Testis (tissue), 3 donors: Measurements from ENCODE around the gene COLEC11. TPM values are rescaled to one million over a fixed set of nuclear protein-coding genes. Genes with fewer than 3 reads are reported as not detected.

Source experiments
- DNase-seq: peaks from one replicate; pipeline ENCODE4 v3.0.0-alpha.2; 2019
- H3K27ac ChIP-seq, 2 donors: fragments of 200-600 bp; sonication (generic); one replicate each; pipeline ENCODE4 v1.5.1; 2019
- H3K27me3 ChIP-seq: fragments of 200-600 bp; sonication (generic); one replicate; pipeline ENCODE4 v1.5.1; 2019
- H3K36me3 ChIP-seq: fragments of 200-600 bp; sonication (generic); one replicate; pipeline ENCODE4 v1.5.1; 2017; ENCODE audit warnings: low read depth; ENCODE audit errors: missing control alignments
- H3K4me1 ChIP-seq: fragments of 200-600 bp; sonication (generic); one replicate; pipeline ENCODE4 v1.5.1; 2019
- H3K4me3 ChIP-seq, 2 donors: fragments of 200-600 bp; sonication (generic); one replicate each; pipeline ENCODE4 v1.5.1; 2017 to 2019
- H3K9me3 ChIP-seq: fragments of 200-600 bp; sonication (generic); one replicate; pipeline ENCODE4 v1.5.1; 2017
- POLR2A ChIP-seq: fragments of 450-650 bp; IDR thresholded peaks from one replicate; pipeline ENCODE4 v1.6.1; 2017; ENCODE audit warnings: antibody characterized with exemption, mild to moderate bottlenecking, moderate library complexity
- WGBS, 2 donors: methylation state at CpG; one replicate each; pipeline ENCODE4 v1.1.5; 2018; 5-methylcytosine and 5-hydroxymethylcytosine counted together
- intact Hi-C: fragments of 100-400 bp; cut with DNase I; formaldehyde crosslinking; loops from one replicate; pipeline ENCODE4 v1.15.1; 2023; ENCODE audit warnings: low total_unique reads
- polyA plus RNA-seq: library from polyadenylated mRNA; stranded (reverse); fragments of 350-450 nt; fragmentation: Illumina TruSeq; extraction: RNeasy Lipid Tissue Mini Kit (QIAGEN cat#74804); gene quantifications from one replicate; pipeline ENCODE4 v1.2.3, GENCODE V29; 2014; ENCODE audit warnings: low read depth, low replicate concordance; ENCODE audit not compliant: insufficient read depth
- total RNA-seq, 2 donors: library from RNA; depleted of rRNA; stranded (reverse); fragments of >200 nt; gene quantifications; one replicate each; pipeline ENCODE4 v1.2.3, GENCODE V29; 2016
- TF ChIP-seq, protein P1 (sequence below), 3 experiments: fragments of 450-650 bp in 2 of 3; fragments of 200-600 bp in 1 of 3; sonication (generic) in 1 of 3; IDR thresholded peaks; one replicate each; pipeline ENCODE4 v1.5.1; 2016 to 2019; ENCODE audit warnings: antibody characterized with exemption in 3 of 3, mild to moderate bottlenecking in 2 of 3, moderate library complexity in 1 of 3

COLEC11 gene
- total and polyA plus RNA-seq, 3 donors from 2014 or later: 12.7 to 15.8 (median 15.4) TPM

DNA sequence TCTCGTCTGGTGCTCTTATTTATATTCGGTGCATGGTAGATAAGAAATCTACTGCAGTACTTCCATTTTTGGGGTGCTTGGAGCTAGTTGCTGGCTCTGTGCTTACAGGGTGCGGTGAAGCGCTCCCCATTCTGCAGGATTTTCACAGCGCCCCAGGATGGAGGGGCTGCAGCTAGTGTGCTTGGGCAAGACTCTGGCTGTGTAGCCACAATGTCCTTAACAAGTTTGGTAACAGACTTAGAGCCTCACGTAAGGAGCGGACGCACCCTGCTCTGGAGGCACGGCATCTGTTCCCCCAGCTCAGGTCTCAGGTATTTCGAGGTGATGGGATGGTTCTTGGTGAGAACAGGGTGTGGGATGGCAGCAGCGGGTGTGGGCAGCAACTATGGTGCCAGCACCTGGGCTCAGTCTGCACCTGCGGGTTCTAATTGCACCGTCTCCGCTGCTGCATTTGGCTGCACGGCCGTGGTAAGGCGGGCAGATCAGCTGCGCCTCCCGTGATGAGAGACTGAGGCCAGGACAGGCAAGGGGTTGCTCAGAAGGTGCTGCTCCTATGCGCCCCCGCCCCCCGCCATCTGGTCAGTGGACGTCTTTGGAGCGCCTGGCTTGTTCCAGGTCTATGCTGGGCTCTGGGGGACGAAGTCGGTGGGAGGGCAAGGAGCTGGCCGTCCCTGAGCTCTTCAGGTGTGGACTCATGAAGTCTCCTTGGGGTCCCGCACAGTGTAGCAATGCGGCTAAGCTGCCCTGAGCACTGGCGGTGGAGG, 43.0 kb downstream of the COLEC11 start:
- TF ChIP-seq, protein P1, sequence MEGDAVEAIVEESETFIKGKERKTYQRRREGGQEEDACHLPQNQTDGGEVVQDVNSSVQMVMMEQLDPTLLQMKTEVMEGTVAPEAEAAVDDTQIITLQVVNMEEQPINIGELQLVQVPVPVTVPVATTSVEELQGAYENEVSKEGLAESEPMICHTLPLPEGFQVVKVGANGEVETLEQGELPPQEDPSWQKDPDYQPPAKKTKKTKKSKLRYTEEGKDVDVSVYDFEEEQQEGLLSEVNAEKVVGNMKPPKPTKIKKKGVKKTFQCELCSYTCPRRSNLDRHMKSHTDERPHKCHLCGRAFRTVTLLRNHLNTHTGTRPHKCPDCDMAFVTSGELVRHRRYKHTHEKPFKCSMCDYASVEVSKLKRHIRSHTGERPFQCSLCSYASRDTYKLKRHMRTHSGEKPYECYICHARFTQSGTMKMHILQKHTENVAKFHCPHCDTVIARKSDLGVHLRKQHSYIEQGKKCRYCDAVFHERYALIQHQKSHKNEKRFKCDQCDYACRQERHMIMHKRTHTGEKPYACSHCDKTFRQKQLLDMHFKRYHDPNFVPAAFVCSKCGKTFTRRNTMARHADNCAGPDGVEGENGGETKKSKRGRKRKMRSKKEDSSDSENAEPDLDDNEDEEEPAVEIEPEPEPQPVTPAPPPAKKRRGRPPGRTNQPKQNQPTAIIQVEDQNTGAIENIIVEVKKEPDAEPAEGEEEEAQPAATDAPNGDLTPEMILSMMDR (IDR thresholded peaks at IDR 0.05): no peak
- no peak for TF ChIP-seq POLR2A
- peak; percentile 12 for DNase-seq
- no peaks in the 10 kb centered on the region for H3K27me3 ChIP-seq
- 91 to 92% methylated on average over 12 to 30 of the region's 30 CpGs for WGBS, 2 donors
- no peaks in the 10 kb centered on the region for H3K36me3 ChIP-seq
- H3K27ac ChIP-seq: no peak overlapping the region
- H3K4me3 ChIP-seq: no peak overlapping the region
- intact Hi-C loops: no loop called here
- no peaks in the 10 kb centered on the region for H3K9me3 ChIP-seq
- H3K4me1 ChIP-seq: peaks cover 12% of the 10 kb centered on the region

DNA sequence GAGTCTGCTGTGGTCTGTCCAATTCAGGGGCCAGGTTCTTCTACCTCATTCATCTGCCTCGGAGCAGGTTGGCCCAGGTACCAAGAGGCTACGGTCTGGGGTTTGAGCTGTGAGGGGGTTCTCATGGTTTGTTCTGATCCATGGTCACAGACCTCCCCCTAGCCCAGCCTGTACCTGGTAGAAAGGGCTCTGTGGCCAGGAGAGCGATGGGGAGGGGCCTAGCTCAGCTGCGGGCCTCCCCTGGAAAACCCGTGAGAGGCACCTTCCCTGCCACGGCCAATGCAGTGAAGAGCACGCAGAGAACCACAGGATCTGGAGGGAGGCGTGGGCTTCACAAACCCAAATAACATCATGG, 43.5 kb downstream of the COLEC11 start:
- TF ChIP-seq, protein P1 (IDR thresholded peaks at IDR 0.05): no peak
- no peak for TF ChIP-seq POLR2A
- Histone ChIP-seq H3K27me3 (no peaks in the 10 kb centered on the region), H3K9me3 (no peaks in the 10 kb centered on the region), H3K4me1 (peaks cover 12% of the 10 kb centered on the region), H3K36me3 (no peaks in the 10 kb centered on the region), H3K4me3 (no peak overlapping the region), H3K27ac (no peak overlapping the region)
- DNase-seq: peak; percentile 6
- intact Hi-C loops: no loop called here
- WGBS, 2 donors: 89 to 90% methylated on average over 3 to 8 of the region's 8 CpGs

GRCh38 chr2:3639015-3639630, 44.2 kb downstream of the COLEC11 start:
- Histone ChIP-seq H3K4me3 (no peak overlapping the region), H3K27me3 (no peaks in the 10 kb centered on the region), H3K36me3 (no peaks in the 10 kb centered on the region), H3K9me3 (no peaks in the 10 kb centered on the region), H3K27ac (no peak overlapping the region), H3K4me1 (peaks cover 12% of the 10 kb centered on the region)
- intact Hi-C loops: no loop called here
- DNase-seq: peak; percentile 9
- 79 to 83% methylated on average over 10 of the region's 10 CpGs for WGBS, 2 donors
- TF ChIP-seq POLR2A: no peak
- TF ChIP-seq, protein P1 (IDR thresholded peaks at IDR 0.05): no peak

DNA sequence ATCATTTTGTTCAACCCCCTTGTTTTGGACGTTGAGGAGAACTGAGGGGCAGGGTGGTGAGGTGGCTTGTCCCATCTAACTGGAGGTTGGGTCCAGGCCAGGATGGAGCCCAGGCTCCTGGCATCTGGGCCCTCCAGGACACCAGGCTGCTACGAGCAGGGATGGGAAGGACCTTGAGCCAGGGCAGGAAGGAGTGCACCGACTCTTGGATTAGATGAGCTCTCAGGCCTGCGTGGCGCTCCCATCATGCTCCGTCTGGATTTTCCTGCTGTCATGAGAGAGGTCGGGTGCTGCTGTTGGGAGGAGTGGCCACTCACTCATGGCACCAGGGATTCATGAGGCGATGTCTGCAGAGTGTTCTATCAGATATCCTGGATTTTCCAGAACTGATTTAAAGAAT, 44.7 kb downstream of the COLEC11 start:
- intact Hi-C loops: no loop called here
- no peak overlapping the region for H3K27ac ChIP-seq
- H3K27me3 ChIP-seq: no peaks in the 10 kb centered on the region
- H3K9me3 ChIP-seq: no peaks in the 10 kb centered on the region
- DNase-seq: peak; percentile 10
- H3K4me3 ChIP-seq: no peak overlapping the region
- TF ChIP-seq, protein P1 (IDR thresholded peaks at IDR 0.05): no peak
- TF ChIP-seq POLR2A: no peak
- no peaks in the 10 kb centered on the region for H3K36me3 ChIP-seq
- 78 to 82% methylated on average over 3 to 8 of the region's 8 CpGs for WGBS, 2 donors
- peaks cover 7% of the 10 kb centered on the region for H3K4me1 ChIP-seq
